Retinal pigment epithelial cell (primary cell): ENCODE results near the gene PORCN.
A peak's percentile ranks its signal among the peaks of the same experiment; 100 is the strongest.
"Not testable (repeated sequence)": the region's sequence is repeated elsewhere in the genome, so short reads cannot be mapped to it uniquely, and the experiment has no call there.

Experiments used
- DNase-seq: peaks from one replicate; pipeline ENCODE4 v3.0.0-alpha.2; 2010; ENCODE audit warnings: low read depth
- H3K4me3 ChIP-seq: 2 replicates; pipeline ENCODE4 v1.5.1; 2011; ENCODE audit warnings: mild to moderate bottlenecking, low read length, control low read depth, moderate library complexity
- CTCF ChIP-seq: conservative IDR thresholded peaks from 2 replicates; pipeline ENCODE4 v1.5.1; 2011; ENCODE audit warnings: low read depth, low read length, control low read depth, inconsistent platforms

PORCN gene

GRCh38 chrX:48514868-48515460 is 6.2 kb downstream of the PORCN start:
- TF ChIP-seq CTCF, result no peak
- no peak for DNase-seq
- no peak overlapping the region for H3K4me3 ChIP-seq

- H3K4me3 ChIP-seq, result no peak overlapping the region
- TF ChIP-seq CTCF, result no peak
- no peak for DNase-seq
Observed at GRCh38 chrX:48515842-48516241, 7.0 kb downstream of the PORCN start.

GRCh38 chrX:48516285-48516684 is 7.5 kb downstream of the PORCN start:
- no peak overlapping the region for H3K4me3 ChIP-seq
- DNase-seq, result no peak
- TF ChIP-seq CTCF, result no peak

- no peak for DNase-seq
- no peak for TF ChIP-seq CTCF
- no peak overlapping the region for H3K4me3 ChIP-seq
Observed at GRCh38 chrX:48516987-48517386, 8.2 kb downstream of the PORCN start.

- not testable (repeated sequence) for H3K4me3 ChIP-seq, DNase-seq
Observed at GRCh38 chrX:48519481-48519880, 10.7 kb downstream of the PORCN start.

- DNase-seq, result no peak
- no peak overlapping the region for H3K4me3 ChIP-seq
Observed at GRCh38 chrX:48520455-48520854, 11.7 kb downstream of the PORCN start.

GRCh38 chrX:48520976-48521352 is 12.2 kb downstream of the PORCN start:
- TF ChIP-seq CTCF, result no peak
- peak overlapping the region; percentile 70 for H3K4me3 ChIP-seq
- DNase-seq, result no peak

More at GRCh38 chrX:48520455-48520854, 11.7 kb downstream of the PORCN start:
- no peak for TF ChIP-seq CTCF
